Osteoblast (primary cell): ENCODE results near the gene RPL27A. TPM values are rescaled to one million over a fixed set of nuclear protein-coding genes. Genes with fewer than 3 reads are reported as not detected.
A peak's percentile ranks its signal among the peaks of the same experiment; 100 is the strongest.

Experiments
- DNase-seq: peaks from one replicate; pipeline ENCODE4 v3.0.0; 2011; ENCODE audit warnings: low spot score, mixed read lengths; ENCODE audit not compliant: insufficient read length; ENCODE audit errors: missing footprints
- H2AFZ ChIP-seq: 2 replicates; pipeline ENCODE4 v1.6.0; 2011; ENCODE audit warnings: mild to moderate bottlenecking, low read length
- H3K27ac ChIP-seq: 2 replicates; pipeline ENCODE4 v1.5.1; 2011; ENCODE audit warnings: mild to moderate bottlenecking, low read depth, low read length, moderate library complexity
- H3K27me3 ChIP-seq: 2 replicates; pipeline ENCODE4 v1.6.0; 2012; ENCODE audit warnings: mild to moderate bottlenecking, control low read depth, inconsistent platforms, low read length, moderate library complexity; ENCODE audit not compliant: insufficient read depth
- H3K36me3 ChIP-seq: 2 replicates; pipeline ENCODE4 v1.5.1; 2011; ENCODE audit warnings: mild to moderate bottlenecking, low read length, control low read depth, moderate library complexity; ENCODE audit not compliant: insufficient read depth
- H3K4me1 ChIP-seq: 2 replicates; pipeline ENCODE4 v1.5.1; 2011; ENCODE audit warnings: mild to moderate bottlenecking, low read length, control low read depth, moderate library complexity; ENCODE audit not compliant: insufficient read depth
- H3K4me2 ChIP-seq: 2 replicates; pipeline ENCODE4 v1.6.0; 2011; ENCODE audit warnings: mild to moderate bottlenecking, low read length; ENCODE audit not compliant: insufficient read depth
- H3K4me3 ChIP-seq: fragments of 200-600 bp; sonication (generic); 3 replicates; pipeline ENCODE4 v1.5.1; 2012; ENCODE audit warnings: mild to moderate bottlenecking, low read length, inconsistent platforms; ENCODE audit not compliant: insufficient read depth
- H3K79me2 ChIP-seq: 2 replicates; pipeline ENCODE4 v1.6.0; 2012; ENCODE audit warnings: mild to moderate bottlenecking, low read length, control low read depth, inconsistent platforms; ENCODE audit not compliant: insufficient read depth
- H3K9me3 ChIP-seq: 2 replicates; pipeline ENCODE4 v1.5.1; 2011; ENCODE audit warnings: low read depth, low read length, control low read depth
- H4K20me1 ChIP-seq: 2 replicates; pipeline ENCODE4 v1.6.0; 2012; ENCODE audit warnings: mild to moderate bottlenecking, low read length, control low read depth; ENCODE audit not compliant: insufficient read depth
- CTCF ChIP-seq: IDR thresholded peaks from 2 replicates; pipeline ENCODE4 v1.5.1; 2011; ENCODE audit warnings: mild to moderate bottlenecking, low read depth, low read length, moderate library complexity; ENCODE audit errors: extremely low read depth
- total RNA-seq: library from RNA; depleted of rRNA; stranded (reverse); fragments of >200 nt; gene quantifications from 2 replicates; pipeline ENCODE4 v1.2.3, GENCODE V29; 2012

The RPL27A gene
- total RNA-seq, 1 donor = 710 TPM

GRCh38 chr11:8709002-8709672 lies 26.5 kb downstream of the RPL27A start:
- peaks cover 29% of the 10 kb centered on the region for H3K36me3 ChIP-seq
- no peak overlapping the region for H2AFZ ChIP-seq
- H3K9me3 ChIP-seq = no peaks in the 10 kb centered on the region
- H3K27me3 ChIP-seq = no peaks in the 10 kb centered on the region
- peak; percentile 93 for DNase-seq
- H4K20me1 ChIP-seq = peaks cover 2% of the 10 kb centered on the region
- H3K4me3 ChIP-seq = no peak overlapping the region
- peaks cover 22% of the 10 kb centered on the region for H3K4me1 ChIP-seq
- no peak for TF ChIP-seq CTCF
- no peak overlapping the region for H3K4me2 ChIP-seq
- H3K79me2 ChIP-seq = no peaks in the 10 kb centered on the region
- peak overlapping the region; percentile 66 for H3K27ac ChIP-seq

DNA sequence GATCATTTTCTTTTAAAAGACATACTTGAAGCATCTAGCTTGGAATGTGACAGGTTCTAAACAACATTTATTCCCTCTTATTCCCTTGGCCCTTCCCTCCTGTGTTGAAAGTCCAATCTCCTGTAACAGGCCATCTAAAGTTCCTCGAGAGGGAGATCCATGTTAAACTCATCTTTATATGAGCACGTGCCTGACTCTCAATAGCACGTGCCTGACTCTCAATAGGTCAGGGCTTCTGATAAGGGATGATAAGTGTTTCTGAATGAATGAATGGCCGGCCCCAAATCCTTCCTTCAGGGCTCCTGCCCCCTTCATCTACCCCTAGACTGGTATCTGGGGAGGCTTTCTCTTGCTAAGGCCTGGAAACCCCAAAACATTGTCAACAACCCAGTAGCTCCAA lies 27.2 kb downstream of the RPL27A start:
- peak overlapping the region; percentile 66 for H3K27ac ChIP-seq
- DNase-seq = no peak
- no peak for TF ChIP-seq CTCF

DNA sequence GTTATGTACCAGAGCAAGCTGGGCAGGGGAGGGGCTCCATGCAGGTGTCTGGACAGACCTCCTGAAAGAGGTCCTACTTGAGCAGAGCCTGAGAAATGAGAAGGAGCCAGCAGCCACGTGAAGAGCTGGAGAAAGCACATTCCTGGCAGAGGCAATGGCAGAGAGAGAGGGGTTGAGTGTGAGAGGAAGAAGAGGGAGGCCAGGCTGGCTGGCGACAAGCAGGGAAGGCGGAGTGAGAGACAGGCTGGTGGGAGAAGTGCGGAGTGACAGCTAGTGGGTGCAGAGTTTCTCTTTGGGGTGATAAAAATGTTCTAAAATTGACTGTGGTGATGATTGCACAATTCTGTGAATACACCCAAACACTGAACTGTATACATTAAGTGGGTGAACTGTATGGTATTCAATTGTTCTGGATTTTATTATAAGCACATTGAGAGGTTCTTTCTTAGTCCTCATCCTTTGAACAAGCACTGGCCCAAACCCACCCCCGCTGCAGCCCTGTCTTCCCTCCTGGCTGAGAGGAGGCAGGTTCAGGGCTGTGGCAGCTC lies 29.4 kb downstream of the RPL27A start:
- Histone ChIP-seq H3K4me2 (no peak overlapping the region), H3K4me3 (no peak overlapping the region), H3K36me3 (peaks cover 33% of the 10 kb centered on the region), H3K4me1 (peaks cover 23% of the 10 kb centered on the region), H3K27ac (no peak overlapping the region), H3K27me3 (no peaks in the 10 kb centered on the region), H3K9me3 (no peaks in the 10 kb centered on the region), H3K79me2 (peaks cover 2% of the 10 kb centered on the region), H4K20me1 (peaks cover 2% of the 10 kb centered on the region), H2AFZ (no peak overlapping the region)
- TF ChIP-seq CTCF = no peak
- no peak for DNase-seq

More for the DNA sequence above, 27.2 kb downstream of the RPL27A start:
- H4K20me1 ChIP-seq = peaks cover 2% of the 10 kb centered on the region
- no peak overlapping the region for H3K4me2 ChIP-seq
- H3K36me3 ChIP-seq = peaks cover 35% of the 10 kb centered on the region
- H3K79me2 ChIP-seq = no peaks in the 10 kb centered on the region
- H3K4me3 ChIP-seq = no peak overlapping the region
- H3K27me3 ChIP-seq = no peaks in the 10 kb centered on the region
- no peaks in the 10 kb centered on the region for H3K9me3 ChIP-seq
- H3K4me1 ChIP-seq = peaks cover 22% of the 10 kb centered on the region
- no peak overlapping the region for H2AFZ ChIP-seq

DNA sequence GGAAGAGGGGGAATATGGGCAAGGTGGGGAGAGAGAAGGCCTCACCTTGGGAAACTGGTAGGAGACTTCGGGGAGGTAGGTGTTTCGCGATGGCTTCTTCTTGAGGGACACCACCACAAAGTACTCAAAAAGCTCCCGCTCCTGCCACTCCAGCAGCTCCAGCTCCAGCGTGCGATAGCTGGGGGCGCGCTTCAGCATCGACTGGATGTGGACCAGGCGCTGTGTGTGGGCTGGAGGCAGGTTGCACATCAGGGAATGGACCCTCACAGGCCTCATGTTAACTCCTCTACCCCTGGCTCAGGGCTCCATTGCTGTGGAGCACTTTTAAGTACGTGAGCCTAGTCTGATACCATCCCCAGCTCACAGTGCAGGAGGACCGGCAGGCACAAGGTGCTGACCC lies 29.9 kb downstream of the RPL27A start:
- no peaks in the 10 kb centered on the region for H3K27me3 ChIP-seq
- peaks cover 29% of the 10 kb centered on the region for H3K4me1 ChIP-seq
- DNase-seq = no peak
- H3K9me3 ChIP-seq = no peaks in the 10 kb centered on the region
- H4K20me1 ChIP-seq = peaks cover 2% of the 10 kb centered on the region
- no peak overlapping the region for H3K27ac ChIP-seq
- H3K79me2 ChIP-seq = peaks cover 2% of the 10 kb centered on the region
- no peak overlapping the region for H2AFZ ChIP-seq
- H3K4me3 ChIP-seq = no peak overlapping the region
- peaks cover 30% of the 10 kb centered on the region for H3K36me3 ChIP-seq
- TF ChIP-seq CTCF = no peak
- no peak overlapping the region for H3K4me2 ChIP-seq
